Keratinocyte (primary cell): ENCODE data around the gene RGS17. TPM values are rescaled to one million over a fixed set of nuclear protein-coding genes. Genes with fewer than 3 reads are reported as not detected.

Source experiments
- DNase-seq: peaks from one replicate; pipeline ENCODE4 v3.0.0-alpha.2; 2011; ENCODE audit warnings: low read depth, missing footprints, low spot score
- FAIRE-seq: peaks from 2 replicates; lab custom pipeline; 2011; peaks lifted over from hg19 to GRCh38; lab: Jason Lieb, UNC
- H2AFZ ChIP-seq: 2 replicates; pipeline ENCODE4 v1.6.0; 2012; ENCODE audit warnings: low read length, control low read depth, inconsistent platforms; ENCODE audit not compliant: control insufficient read depth
- H3K27ac ChIP-seq: 2 replicates; pipeline ENCODE4 v1.5.1; 2011; ENCODE audit warnings: low read length; ENCODE audit not compliant: control insufficient read depth, insufficient read depth
- H3K27me3 ChIP-seq: 3 replicates; pipeline ENCODE4 v1.6.0; 2011; ENCODE audit warnings: low read length; ENCODE audit not compliant: control insufficient read depth, insufficient read depth; ENCODE audit errors: extremely low read depth
- H3K36me3 ChIP-seq, 2 experiments: 2 replicates in 1 of 2; 3 replicates in 1 of 2; pipeline ENCODE4 v1.5.1; 2011; ENCODE audit warnings: low read length in 2 of 2, mild to moderate bottlenecking in 1 of 2; ENCODE audit not compliant: control insufficient read depth in 2 of 2, insufficient read depth in 2 of 2; ENCODE audit errors: extremely low read depth in 1 of 2
- H3K4me1 ChIP-seq: 3 replicates; pipeline ENCODE4 v1.5.1; 2011; ENCODE audit warnings: low read length; ENCODE audit not compliant: control insufficient read depth, insufficient read depth; ENCODE audit errors: extremely low read depth
- H3K4me2 ChIP-seq: 3 replicates; pipeline ENCODE4 v1.6.0; 2011; ENCODE audit warnings: low read depth, low read length; ENCODE audit not compliant: control insufficient read depth, insufficient read depth; ENCODE audit errors: extremely low read depth
- H3K4me3 ChIP-seq, 3 experiments: fragments of 200-600 bp in 1 of 3; sonication (generic) in 1 of 3; 2 replicates in 2 of 3; 3 replicates in 1 of 3; pipeline ENCODE4 v1.5.1; 2011 to 2016; ENCODE audit warnings: low read length in 3 of 3, mild to moderate bottlenecking in 3 of 3, control low read depth in 2 of 3, inconsistent platforms in 1 of 3, low read depth in 1 of 3, mixed read lengths in 1 of 3, mixed run types in 1 of 3, moderate library complexity in 1 of 3; ENCODE audit not compliant: control insufficient read depth in 2 of 3, insufficient read depth in 2 of 3; ENCODE audit errors: extremely low read depth in 1 of 3
- H3K79me2 ChIP-seq: 2 replicates; pipeline ENCODE4 v1.6.0; 2012; ENCODE audit warnings: low read length; ENCODE audit not compliant: control insufficient read depth, insufficient read depth
- H3K9ac ChIP-seq: 3 replicates; pipeline ENCODE4 v1.6.0; 2011; ENCODE audit warnings: low read length; ENCODE audit not compliant: control insufficient read depth, insufficient read depth; ENCODE audit errors: extremely low read depth
- H3K9me1 ChIP-seq: 3 replicates; pipeline ENCODE4 v1.6.0; 2011; ENCODE audit warnings: low read length; ENCODE audit not compliant: control insufficient read depth, insufficient read depth; ENCODE audit errors: extremely low read depth
- H3K9me3 ChIP-seq: 2 replicates; pipeline ENCODE4 v1.5.1; 2012; ENCODE audit warnings: low read depth, low read length; ENCODE audit not compliant: control insufficient read depth
- H4K20me1 ChIP-seq: 3 replicates; pipeline ENCODE4 v1.6.0; 2011; ENCODE audit warnings: low read length; ENCODE audit not compliant: control insufficient read depth, insufficient read depth; ENCODE audit errors: extremely low read depth
- EZH2 ChIP-seq: IDR thresholded peaks from one replicate; pipeline ENCODE4 v1.6.1; 2012; ENCODE audit warnings: inconsistent platforms, mild to moderate bottlenecking, low read length, moderate library complexity
- dilution Hi-C: fragments of 300-500 bp; cut with MboI; formaldehyde crosslinking; loops from one replicate; pipeline ENCODE4 v1.7.0; 2020; ENCODE audit warnings: low sequenced_read_pairs; ENCODE audit not compliant: extremely low pct_ligation_motif_present
- polyA plus RNA-seq, 5 experiments: library from polyadenylated mRNA; depleted of rRNA in 3 of 5; stranded (reverse) in 3 of 5; stranded (forward) in 1 of 5; unstranded in 1 of 5; fragments of >200 nt; gene quantifications; 1 replicate in 1 of 5; 2 replicates in 3 of 5; 3 replicates in 1 of 5; pipeline versions ENCODE4 v1.2.1 to v1.2.3, GENCODE V29; 2011 to 2012; ENCODE audit warnings: missing spikeins in 2 of 5, low read depth in 1 of 5, low replicate concordance in 1 of 5
- TF ChIP-seq, protein P1 (sequence below), 3 experiments: IDR thresholded peaks in 1 of 3; conservative IDR thresholded peaks in 1 of 3; optimal IDR thresholded peaks in 1 of 3; 2 replicates in 2 of 3; 3 replicates in 1 of 3; pipeline versions ENCODE3 to v1.5.1; 2011; ENCODE audit warnings: low read length in 3 of 3, mild to moderate bottlenecking in 3 of 3, moderate library complexity in 2 of 3, control low read depth in 1 of 3, inconsistent platforms in 1 of 3; ENCODE audit not compliant: insufficient read depth in 2 of 3; ENCODE audit errors: extremely low read depth in 1 of 3

Gene RGS17
- polyA plus RNA-seq, 1 donor (not counting 4 experiments of a cell fraction or from before 2014, with no cell fraction given): 0.22 TPM

DNA sequence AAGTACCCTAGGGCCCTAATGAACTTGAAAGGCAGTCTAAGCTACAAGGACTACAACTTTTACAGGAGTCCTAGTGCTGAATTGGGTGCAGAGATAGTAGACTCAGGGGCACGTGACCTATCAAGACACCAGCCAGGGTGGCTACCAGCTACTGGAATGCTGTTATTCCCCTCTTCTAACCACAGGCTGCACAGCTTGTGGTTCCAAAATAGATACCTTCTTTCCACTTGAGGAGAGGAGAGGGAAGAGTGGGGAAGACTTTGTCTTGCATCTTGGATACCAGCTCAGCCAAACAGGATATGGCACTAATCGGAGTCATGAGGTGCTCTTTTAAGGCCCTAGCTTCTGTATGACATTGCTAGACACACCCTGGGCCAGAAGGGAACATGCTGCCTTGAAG, 68.6 kb downstream of the RGS17 start:
- TF ChIP-seq, protein P1, sequence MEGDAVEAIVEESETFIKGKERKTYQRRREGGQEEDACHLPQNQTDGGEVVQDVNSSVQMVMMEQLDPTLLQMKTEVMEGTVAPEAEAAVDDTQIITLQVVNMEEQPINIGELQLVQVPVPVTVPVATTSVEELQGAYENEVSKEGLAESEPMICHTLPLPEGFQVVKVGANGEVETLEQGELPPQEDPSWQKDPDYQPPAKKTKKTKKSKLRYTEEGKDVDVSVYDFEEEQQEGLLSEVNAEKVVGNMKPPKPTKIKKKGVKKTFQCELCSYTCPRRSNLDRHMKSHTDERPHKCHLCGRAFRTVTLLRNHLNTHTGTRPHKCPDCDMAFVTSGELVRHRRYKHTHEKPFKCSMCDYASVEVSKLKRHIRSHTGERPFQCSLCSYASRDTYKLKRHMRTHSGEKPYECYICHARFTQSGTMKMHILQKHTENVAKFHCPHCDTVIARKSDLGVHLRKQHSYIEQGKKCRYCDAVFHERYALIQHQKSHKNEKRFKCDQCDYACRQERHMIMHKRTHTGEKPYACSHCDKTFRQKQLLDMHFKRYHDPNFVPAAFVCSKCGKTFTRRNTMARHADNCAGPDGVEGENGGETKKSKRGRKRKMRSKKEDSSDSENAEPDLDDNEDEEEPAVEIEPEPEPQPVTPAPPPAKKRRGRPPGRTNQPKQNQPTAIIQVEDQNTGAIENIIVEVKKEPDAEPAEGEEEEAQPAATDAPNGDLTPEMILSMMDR (optimal IDR thresholded peaks at IDR 0.05 in 1 of 3, IDR thresholded peaks at IDR 0.05 in 1 of 3, conservative IDR thresholded peaks at IDR 0.05 in 1 of 3; ENCODE audit: extremely low read depth in 1 of 3, insufficient read depth in 2 of 3, low read length in 3 of 3): no peak
- no peak for TF ChIP-seq EZH2
- Histone ChIP-seq H3K27ac (no peak overlapping the region), H3K9me1 (no peaks in the 10 kb centered on the region), H2AFZ (no peak overlapping the region), H3K9ac (no peak overlapping the region), H3K79me2 (no peaks in the 10 kb centered on the region), H3K36me3 (no peaks in the 10 kb centered on the region), H3K4me2 (no peak overlapping the region), H4K20me1 (no peaks in the 10 kb centered on the region), H3K27me3 (no peaks in the 10 kb centered on the region), H3K4me3 (no peak overlapping the region), H3K9me3 (no peaks in the 10 kb centered on the region), H3K4me1 (no peaks in the 10 kb centered on the region)
- DNase-seq (no peak), FAIRE-seq (no peak)
- dilution Hi-C loops: no loop called here

DNA sequence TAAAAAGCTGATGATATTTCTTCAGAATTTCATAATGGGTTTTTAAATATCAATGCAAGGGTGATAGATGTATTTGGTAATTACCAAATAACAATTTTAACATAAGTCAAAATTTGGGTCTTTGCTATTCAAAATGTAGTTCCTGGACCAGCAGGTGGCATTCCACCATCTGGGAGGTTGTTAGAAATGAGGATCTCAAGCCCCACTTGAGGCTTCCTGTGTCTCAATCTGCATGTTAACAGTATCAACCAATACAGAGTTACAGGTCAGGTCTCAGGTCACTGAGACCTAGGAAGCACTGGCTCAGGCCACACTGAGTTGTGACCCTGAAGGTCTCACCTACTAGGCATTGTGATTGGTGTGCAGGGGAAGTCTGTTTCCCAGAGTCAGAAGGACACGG, 71.3 kb downstream of the RGS17 start:
- H3K9ac ChIP-seq: no peak overlapping the region
- no peak overlapping the region for H3K4me3 ChIP-seq
- no peak for DNase-seq
- no peak overlapping the region for H3K27ac ChIP-seq
- no peaks in the 10 kb centered on the region for H3K9me3 ChIP-seq
- H3K36me3 ChIP-seq: no peaks in the 10 kb centered on the region
- H2AFZ ChIP-seq: no peak overlapping the region
- H3K4me1 ChIP-seq: no peaks in the 10 kb centered on the region
- no peaks in the 10 kb centered on the region for H3K79me2 ChIP-seq
- no peak overlapping the region for H3K4me2 ChIP-seq
- no peaks in the 10 kb centered on the region for H3K9me1 ChIP-seq
- TF ChIP-seq EZH2: no peak
- TF ChIP-seq, protein P1 (optimal IDR thresholded peaks at IDR 0.05 in 1 of 3, IDR thresholded peaks at IDR 0.05 in 1 of 3, conservative IDR thresholded peaks at IDR 0.05 in 1 of 3; ENCODE audit: extremely low read depth in 1 of 3, insufficient read depth in 2 of 3, low read length in 3 of 3): peak in 1 of 3 experiments; percentile 13
- H3K27me3 ChIP-seq: no peaks in the 10 kb centered on the region
- H4K20me1 ChIP-seq: no peaks in the 10 kb centered on the region
- FAIRE-seq: no peak
- dilution Hi-C loops: no loop called here
